ENCODE data around the gene FBLN1.
"Not testable (repeated sequence)": the region's sequence is repeated elsewhere in the genome, so short reads cannot be mapped to it uniquely, and the experiment has no call there.

FBLN1 gene

DNA sequence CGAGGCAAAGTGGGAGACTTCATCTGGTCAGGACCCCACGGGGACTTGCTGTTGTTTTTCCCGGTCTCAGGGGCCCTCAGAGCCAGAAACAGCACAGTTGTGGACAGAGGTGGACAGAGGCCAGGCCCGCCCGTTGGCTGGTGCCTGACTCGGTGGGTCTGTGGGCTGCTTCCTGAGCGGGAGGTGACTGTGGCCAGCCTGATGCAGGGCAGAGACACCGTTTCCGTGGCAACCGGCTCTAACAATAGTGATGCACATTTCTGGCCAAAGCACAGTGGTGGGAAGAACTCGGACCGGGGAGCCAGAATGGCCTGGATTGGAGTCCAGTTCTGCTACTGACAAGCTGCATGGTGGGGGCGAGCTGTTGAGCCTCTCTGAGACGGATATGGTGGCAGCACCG is 110.3 kb downstream of the FBLN1 start:
- no peak for DNase-seq (ENCODE audit: low spot score)

DNA sequence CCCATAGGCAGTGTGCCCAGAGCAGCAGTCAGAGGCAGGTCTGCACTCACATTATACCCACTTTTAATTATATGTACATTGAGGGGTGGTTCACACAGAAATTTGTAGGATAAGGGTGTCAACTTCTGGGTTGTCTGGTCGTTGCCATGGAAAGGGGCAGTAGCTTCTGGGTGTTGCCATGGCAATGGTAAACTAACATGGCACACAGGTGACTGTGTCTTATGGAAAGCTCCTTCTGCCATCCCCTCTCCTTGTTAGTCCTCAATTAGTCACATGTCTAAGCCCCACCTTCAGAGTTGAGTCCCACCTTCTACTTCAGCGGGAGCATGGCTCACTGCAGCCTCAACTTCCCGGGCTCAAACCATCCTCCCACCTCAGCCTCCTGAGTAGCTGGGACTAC is 112.7 kb downstream of the FBLN1 start:
- DNase-seq (ENCODE audit: low spot score): no peak

DNA sequence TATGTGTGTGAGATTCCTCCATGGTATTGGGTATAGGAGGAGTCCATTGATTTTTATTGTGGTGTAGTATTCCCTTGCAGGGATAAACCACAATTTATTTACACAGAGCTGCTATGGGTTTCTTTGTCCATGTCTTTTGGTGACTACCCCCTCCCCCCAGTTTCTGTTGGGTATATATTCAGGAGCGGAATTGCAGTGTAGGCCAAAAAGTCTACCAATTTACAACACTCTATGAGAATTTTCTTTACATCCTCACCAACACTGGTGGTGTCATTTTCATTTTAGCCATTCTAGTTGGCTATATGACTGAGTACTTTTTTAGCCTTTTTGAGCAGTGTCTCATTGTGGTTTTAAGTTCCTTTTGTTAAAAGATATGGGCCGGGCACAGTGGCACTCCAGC is 113.7 kb downstream of the FBLN1 start:
- DNase-seq (ENCODE audit: low spot score): no peak

DNA sequence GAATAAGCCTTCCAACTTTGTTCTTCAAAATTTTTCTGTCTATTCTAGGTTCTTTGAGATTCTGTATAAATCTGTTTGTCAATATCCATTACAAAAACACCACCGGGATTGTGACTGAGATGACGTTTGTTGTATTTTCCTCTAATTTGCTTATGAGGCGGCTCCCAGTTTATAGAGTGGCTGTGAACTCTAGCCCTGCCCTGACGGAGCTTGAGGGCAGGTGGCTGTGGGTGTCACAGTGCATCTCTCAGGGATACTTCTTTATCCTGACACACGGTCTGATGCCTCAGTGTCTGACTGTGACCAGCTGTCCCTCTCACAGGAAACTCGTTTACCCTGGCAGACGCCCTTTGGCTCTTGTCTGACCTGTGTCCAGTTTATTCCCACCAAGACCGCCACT is 115.3 kb downstream of the FBLN1 start:
- no peak for DNase-seq (ENCODE audit: low spot score)

DNA sequence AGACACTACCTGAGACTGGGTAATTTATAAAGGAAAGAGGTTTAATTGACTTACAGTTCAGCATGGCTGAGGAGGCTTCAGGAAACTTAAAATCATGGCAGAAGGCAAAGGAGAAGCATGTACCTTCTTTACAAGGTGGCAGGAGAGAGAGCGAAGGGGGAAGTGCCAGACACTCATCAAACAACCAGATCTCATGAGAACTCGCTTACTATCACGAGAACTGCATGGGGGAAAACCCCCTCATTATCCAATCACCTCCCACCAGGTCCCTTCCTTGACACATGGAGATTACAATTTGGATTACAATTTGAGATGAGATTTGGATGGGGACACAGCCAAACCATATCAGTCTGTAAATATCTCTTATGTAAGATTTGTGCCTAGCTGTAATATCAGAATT is 118.0 kb downstream of the FBLN1 start:
- no peak for DNase-seq (ENCODE audit: low spot score)

DNA sequence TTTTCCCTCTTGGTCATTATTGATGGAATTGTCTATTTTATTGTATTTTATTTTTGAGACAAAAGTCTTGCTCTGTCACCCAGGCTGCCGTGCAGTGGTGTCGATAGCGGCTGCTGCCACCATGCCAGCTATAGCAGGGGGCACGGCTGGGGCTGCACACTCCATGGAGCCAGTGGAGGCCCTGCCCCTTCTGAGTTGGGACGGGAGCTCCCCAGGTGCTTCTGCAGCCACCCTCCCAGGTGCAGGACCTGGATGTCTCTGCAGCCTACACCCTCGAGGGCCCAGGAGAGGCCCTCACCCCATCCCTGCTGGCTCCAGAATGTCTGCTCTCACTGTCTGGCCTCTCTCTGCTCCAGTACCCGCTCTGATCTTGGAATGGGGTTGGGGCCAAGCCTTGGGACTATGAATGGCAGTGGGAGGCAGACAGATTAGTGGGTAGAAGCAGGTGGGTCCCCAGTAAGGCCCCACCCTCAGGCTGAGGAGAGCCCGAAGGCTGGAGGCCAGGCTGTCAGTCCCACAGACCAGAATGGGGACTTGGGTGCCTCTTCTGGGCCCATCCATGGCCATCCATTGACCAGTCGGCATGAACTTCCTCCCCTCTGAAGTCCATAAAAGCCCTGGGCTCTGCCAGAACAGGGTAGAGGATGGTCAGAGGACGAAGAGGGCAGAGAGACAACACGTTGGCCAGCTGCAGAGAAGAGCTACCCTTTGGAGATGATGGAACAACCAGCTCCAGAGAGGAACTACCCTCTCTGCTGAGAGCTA is 119.3 kb downstream of the FBLN1 start:
- no peak for DNase-seq (ENCODE audit: low spot score)

DNA sequence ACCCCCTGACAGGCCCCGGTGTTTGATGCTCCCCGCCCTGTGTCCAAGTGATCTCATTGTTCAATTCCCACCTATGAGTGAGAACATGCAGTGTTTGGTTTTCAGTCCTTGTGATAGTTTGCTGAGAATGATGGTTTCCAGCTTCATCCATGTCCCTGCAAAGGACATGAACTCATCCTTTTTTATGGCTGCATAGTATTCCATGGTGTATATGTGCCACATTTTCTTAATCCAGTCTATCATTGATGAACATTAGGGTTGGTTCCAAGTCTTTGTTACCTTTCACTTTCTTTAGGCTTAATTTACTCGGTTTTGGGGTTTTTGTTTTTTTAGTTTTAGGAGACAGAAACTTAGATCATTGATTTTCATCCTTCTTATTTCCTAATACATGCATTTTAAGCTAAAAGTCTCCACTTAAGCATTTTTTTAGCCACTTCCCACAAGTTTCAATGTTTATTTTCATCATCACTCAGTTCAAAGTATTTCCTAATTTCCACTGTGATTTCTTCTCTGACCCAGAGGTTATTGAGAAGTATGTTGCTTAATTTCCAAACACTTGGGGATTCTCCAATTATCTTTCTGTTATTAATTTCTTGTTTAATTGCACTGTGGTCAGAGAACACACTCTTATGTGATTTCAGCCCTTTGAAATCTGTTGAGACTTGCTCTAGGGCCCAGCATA is 120.9 kb downstream of the FBLN1 start:
- DNase-seq (ENCODE audit: low spot score): not testable (repeated sequence)

DNA sequence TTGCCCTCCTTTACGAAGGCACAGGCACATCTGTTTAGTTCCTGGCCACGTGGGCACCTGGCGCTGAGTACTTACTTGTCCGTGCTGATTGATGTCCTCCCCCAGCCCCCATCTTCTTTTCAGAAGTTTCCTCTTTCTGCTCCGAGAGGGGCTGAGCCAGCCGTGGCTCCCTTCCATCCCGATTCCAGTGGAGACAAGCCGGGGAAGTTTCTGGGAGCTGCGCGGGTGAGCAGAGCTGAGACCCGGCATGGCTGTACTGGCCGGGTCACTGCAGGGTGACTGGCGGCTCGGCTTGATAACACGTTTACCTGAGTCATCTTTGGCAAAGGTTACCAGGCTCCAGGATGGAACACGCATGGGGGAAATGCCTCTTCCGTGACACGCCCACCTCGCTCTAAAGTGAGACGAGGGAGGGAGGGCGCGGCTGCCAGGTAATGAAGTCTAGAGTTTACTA is 123.5 kb downstream of the FBLN1 start:
- no peak for DNase-seq (ENCODE audit: low spot score)

DNA sequence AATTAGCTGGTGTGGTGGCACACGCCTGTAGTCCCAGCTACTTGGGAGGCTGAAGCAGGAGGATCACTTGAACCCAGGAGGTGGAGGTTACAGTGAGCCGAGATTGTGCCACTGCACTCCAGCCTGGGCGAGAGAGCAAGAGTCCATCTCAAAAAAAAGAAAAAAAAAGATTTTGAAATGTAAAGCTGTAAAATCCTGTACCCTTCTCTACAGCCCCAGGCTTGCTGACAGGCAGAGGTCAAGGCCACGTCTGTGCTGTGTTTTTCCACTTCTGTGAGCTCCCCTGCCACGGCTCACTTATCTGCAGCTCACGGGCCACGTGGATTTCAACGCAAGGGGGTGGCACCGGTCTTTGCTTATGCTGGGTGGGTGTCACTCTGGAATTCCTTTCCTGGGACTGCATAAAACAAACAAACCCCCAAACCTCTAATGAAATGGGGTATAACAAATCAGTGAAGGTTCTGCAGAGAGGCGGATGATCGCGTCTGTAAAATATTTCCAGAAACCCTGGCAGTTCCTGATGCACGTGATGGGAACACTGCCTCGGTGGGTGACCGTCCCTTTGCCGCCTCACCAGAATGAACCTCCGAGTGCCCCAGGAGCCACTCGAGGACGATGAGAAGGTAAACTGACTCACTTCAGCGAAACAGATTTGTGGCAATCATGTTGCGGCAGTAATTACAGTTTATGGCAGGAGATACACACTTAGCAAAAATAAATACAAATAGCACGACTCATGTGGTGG is 125.0 kb downstream of the FBLN1 start:
- no peak for DNase-seq (ENCODE audit: low spot score)

DNA sequence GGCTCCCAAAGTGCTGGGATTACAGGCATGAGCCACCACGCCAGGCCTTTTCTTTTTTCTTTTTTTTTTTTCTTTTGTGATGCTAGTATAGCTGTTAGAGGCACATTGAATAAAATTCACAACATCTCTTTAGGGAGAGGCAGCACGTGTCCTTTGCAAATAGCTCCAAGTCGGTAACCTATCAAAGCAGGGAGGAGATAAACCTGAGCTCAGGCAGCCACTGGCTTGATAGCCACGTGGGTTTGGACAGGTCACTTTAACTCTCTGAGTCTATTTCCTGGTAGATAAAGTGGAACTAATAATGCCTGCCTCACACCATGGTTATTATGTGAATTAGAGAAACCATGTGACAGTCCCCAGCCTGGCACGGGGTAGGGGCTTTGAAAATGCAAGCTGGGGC is 125.8 kb downstream of the FBLN1 start:
- DNase-seq (ENCODE audit: low spot score): no peak

DNA sequence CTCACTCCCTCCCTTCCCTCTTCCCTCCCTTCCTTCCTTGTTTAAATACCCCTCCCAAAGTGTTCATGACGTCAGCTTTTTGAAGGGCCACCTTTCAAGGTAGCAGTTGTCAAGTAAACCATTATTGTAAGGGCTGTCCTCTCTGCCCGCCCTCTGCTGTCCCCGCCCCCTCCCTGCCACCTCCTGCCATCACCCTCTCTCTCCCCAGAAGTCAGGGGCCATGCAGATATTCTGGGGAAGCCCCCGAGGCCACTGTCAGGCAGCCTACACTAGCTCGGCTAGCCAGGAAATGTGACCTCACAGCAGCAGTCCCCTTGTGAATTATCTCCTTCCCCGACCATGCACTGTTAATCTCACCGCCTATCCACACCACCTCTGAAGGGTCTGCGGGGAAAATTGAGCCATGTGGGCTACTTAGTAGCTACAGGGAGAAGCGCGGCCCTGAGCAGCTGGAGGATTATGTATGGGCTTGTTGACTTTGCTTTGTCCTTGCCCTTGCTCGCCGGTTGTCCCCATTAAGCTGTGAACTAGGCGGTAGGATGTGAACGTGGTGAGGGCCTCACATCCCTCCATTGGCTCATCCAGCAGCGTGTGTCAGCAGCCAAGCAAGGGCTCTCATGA is 126.9 kb downstream of the FBLN1 start:
- DNase-seq (ENCODE audit: low spot score): no peak

DNA sequence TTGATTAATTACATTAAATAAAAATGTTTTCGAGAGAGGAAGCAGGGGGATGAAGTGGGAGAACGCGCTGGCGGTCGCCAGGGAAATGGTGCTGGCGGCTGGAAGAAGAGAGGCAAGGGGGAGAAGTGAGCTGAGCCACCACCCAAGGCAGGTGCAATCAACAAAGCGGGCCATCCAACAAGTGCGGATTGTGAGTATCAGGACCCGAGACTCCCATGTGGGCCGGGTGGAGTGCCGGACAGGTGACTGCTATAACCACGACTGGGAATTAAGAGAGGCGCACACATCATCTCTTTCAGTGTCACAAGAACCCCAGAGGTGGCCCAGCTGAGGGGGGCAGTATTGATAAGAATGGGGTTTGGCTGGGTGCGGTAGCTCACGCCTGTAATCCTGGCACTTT is 127.8 kb downstream of the FBLN1 start:
- DNase-seq (ENCODE audit: low spot score): no peak

DNA sequence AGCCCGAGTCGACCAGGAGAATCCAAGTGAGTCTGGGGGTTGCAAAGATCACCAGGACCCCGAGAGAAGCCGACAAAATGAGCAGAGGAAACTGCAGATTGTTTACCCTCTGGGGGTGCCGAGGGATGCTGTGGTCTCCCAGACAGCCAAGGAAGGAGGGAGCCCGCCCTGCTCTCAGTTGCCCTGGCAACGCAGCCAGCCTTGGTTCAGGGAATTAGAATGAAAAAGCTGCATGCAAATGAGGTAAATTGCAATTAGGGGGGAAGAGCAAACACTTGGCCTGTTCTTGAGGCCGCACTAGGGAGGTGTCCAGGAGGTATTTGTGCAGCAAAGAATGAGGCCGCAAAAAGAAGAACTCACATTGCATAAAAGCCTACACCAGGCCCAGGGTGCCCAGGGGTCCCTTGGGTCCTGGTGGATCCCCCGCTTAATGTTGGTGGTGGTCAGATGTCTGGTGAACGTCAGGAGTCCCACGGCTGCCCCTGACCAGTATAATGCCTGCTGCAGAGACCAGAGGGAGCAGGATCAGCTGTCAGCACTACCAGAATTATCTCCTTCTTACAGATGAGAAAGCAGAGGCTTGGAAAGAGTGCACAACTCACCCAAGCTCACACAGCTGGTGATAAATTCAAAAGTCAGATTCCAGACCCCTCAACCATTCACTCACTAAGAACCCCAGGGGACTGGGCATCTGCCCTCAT is 128.6 kb downstream of the FBLN1 start:
- no peak for DNase-seq (ENCODE audit: low spot score)

DNA sequence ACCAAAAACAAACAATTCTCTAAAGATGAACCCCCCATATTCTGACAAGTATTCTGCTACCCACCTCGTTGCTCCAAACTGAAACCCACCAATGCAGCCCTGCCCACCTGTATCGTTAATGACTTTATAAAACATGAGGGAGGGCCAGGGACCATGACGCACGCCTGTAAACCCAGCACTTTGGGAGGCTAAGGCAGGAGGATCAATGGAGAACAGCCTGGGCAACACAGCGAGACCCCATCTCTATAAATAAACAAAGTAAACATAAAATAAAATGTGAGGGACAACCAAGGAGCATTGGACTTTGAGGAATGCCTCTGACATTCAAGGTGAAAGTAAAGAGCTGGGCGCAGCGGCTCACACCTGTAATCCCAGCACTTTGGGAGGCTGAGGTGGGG is 129.2 kb downstream of the FBLN1 start:
- DNase-seq (ENCODE audit: low spot score): no peak

DNA sequence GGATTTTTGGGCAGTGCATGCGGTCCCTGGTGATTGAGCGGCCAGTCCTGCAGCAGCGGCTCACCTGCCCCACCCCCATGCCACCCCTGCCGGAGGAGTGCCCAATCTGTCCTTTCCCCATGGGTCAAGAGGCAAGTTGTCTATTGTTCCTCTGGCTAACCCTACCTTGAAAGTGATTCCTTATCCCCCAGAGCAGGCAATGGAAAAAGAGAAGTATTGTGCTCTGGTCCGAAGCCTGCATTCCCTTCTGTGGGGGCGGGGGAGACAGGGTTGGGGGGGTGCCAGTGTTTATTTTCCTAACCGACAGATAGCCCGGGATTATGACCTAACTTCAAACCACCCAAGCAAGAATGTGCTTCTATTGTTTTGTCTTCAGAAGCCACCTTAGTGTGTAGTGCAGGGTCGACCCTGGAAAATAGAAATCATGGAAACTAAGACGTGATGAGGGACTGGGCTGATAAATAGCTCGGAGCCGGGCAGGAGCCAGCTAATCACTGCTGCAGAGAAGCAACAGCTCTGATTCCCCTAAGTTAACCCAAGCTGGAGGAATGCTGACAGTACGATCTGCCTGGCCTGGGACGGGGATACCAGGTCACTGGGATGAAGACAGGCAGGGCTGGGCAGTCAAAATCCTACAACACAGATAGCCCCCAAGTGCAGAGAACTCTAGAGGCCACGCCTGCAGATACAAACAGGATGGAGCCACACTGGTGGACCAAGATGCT is 130.3 kb downstream of the FBLN1 start:
- no peak for DNase-seq (ENCODE audit: low spot score)

DNA sequence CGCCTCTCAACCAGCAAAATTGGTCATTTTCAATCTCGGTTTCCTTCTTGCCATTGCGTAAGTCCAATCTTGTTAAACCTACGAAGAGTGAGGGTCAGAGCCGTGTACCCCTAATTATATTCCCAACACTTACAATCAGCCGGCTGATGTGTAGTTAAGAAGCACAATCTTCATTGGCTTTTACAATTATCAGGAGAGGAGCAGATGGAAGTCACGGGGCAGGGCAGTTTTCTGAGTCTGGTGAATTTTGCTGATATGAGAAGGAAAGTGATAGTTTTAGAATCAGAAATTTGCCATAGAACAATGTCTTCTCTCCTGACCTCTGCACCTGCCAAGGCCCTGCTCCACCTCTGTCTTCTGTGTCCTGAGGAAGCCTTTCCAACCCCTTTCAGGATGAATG is 134.0 kb downstream of the FBLN1 start:
- no peak for DNase-seq (ENCODE audit: low spot score)

DNA sequence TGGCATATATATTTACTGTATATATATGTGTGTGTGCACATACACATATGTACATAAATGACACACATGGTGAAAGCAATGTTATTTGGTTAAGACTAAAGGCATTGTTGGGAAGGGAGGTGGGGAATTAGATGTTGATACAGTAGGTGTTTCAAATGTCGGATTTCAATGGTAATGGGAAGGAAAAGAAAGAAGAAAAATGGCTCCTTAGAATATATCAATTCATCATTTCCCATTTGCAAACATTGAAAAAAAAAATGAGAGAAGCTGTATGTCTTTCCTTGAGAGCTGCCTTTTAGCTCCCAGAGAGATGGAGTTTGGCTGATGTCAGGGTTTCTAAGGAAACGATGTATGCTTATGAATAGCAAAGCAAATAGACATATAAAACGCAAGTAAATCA is 135.5 kb downstream of the FBLN1 start:
- DNase-seq (ENCODE audit: low spot score): no peak

DNA sequence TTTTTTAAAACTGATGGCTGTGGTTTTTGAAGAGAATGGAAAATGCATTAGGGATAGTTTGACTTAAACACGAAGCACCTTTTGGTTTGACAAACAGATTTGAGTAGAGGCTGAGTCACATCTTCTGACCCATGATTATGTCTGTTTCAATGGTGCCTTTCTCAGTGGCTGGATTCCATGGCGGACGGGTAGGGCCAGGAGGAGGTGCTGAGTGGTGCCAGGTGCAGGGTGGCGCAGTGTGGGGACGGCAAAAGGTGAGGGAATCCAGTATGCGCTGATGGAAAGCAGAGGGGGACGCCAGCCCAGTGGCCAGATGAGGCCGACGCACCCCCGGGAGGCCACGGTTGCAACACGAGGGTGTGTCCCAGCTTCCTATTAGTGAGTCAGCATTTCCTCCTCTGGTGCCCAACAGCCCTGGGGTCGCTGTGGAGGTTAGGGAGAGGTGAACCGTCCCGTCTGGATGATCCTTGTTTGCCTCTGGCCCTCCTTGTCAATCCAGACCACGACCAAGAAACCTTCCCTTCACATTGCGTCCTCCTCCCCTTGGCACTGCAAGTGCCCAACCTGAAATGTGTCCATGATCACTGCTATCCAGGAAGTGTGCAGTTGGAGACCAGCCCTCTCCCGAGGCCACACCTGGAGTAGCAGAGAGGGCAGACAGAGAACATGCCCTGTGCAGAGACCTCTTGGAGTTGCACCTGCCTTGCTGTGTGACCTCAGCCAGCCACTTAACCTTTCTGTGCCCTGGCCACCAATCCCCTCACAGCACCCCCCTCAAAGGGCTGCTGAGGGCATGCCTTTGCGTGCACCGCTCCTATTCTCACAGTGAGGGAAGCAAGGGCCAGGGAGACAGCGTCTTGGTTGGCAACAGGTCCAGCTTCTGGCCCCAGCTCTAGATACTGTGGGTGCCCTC is 136.4 kb downstream of the FBLN1 start:
- peak; percentile 15 for DNase-seq (ENCODE audit: low spot score)

DNA sequence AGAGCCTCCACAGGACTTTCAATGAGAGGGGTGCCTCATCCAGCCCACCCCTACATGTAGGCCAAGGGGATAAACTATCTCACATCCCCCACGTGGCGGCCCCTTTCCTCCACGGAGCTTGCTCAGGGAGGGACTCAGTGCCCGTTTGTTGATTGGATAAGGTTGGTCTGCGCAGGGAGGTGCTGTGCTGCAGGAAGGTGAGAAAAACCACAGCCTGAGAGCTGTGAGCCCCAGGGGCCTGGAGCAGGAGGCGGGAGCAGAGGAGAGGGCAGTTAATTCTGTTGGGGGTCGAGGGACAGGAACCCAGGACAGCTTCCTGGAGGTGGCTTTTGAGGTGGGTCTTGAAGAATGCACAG is 137.0 kb downstream of the FBLN1 start:
- DNase-seq (ENCODE audit: low spot score): no peak

DNA sequence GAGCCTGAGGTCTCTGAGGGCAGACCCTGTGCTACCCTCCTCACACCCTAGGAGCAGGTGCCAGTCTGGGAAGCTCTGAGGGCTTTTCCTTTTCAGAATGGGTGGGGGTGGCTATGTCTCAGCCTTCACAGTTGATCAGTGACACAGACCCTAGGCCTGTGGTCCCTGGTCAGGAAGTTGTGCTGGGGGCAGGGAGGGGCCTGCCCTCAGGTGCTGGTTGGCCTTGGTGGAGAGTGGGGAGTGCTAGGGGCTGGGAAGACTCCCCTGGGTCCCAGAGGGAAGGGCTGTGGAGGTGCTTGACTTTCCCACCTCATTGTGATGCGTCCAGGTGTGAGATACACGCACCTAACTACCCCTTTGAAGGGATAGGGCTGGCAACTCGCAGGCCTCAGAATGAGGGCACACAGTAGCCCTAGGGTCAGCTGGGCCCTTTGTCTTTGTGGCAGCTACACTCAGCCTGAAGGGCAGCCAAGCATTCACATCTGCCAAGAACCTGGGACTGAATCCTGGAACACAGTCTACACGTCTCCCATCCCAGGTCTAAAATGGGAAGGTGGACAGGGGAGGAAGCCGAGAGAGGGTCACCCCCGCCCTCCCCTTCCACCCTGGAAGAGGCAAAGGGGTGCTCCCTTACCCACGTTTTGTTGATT is 137.7 kb downstream of the FBLN1 start:
- DNase-seq (ENCODE audit: low spot score): no peak
